Kidney epithelial cell (primary cell): Measurements from ENCODE around the gene SUPT4H1. TPM values are rescaled to one million over a fixed set of nuclear protein-coding genes. Genes with fewer than 3 reads are reported as not detected.

ENCODE experiments used
- DNase-seq: peaks from one replicate; pipeline ENCODE4 v3.0.0-alpha.2; 2010; ENCODE audit warnings: low read depth
- H3K27me3 ChIP-seq: 2 replicates; pipeline ENCODE4 v1.6.0; 2011; ENCODE audit warnings: low read length; ENCODE audit not compliant: control insufficient read depth, insufficient read depth
- H3K36me3 ChIP-seq: 2 replicates; pipeline ENCODE4 v1.5.1; 2011; ENCODE audit warnings: low read length; ENCODE audit not compliant: control insufficient read depth, insufficient read depth
- H3K4me3 ChIP-seq: 2 replicates; pipeline ENCODE4 v1.5.1; 2011; ENCODE audit warnings: low read depth, mild to moderate bottlenecking, control low read depth, low read length
- CTCF ChIP-seq: IDR thresholded peaks from 2 replicates; pipeline ENCODE4 v1.5.1; 2011; ENCODE audit warnings: mild to moderate bottlenecking, moderate library complexity, low read length, control low read depth, inconsistent platforms; ENCODE audit not compliant: insufficient read depth, poor library complexity, severe bottlenecking
- total RNA-seq: library from RNA; depleted of rRNA; stranded (reverse); fragments of >200 nt; gene quantifications from 2 replicates; pipeline ENCODE4 v1.2.3, GENCODE V29; 2015

The SUPT4H1 gene
- total RNA-seq, 1 donor from 2014 or later: 52.0 TPM

DNA sequence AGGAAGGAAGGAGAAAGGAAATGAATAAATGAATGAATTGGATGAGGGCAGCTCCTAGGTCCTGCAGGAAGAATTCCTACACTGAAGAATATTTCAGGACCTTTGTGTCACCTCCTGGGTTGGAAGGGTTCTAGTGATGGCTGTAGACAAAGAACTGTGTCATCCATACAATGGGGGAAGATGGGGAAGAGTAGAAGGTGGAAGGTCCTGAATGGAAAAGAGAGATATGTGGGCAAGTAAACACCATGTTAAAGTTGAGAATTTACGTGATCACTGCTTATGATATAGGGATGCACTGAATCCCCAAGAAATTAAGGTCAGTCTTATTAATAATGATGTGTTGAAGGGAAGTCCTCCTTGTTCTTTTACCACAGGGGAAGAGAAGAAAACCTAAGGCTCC lies 4.2 kb upstream of the SUPT4H1 start:
- no peaks in the 10 kb centered on the region for H3K27me3 ChIP-seq
- DNase-seq: no peak
- no peak overlapping the region for H3K4me3 ChIP-seq
- H3K36me3 ChIP-seq: no peaks in the 10 kb centered on the region
- TF ChIP-seq CTCF: no peak

DNA sequence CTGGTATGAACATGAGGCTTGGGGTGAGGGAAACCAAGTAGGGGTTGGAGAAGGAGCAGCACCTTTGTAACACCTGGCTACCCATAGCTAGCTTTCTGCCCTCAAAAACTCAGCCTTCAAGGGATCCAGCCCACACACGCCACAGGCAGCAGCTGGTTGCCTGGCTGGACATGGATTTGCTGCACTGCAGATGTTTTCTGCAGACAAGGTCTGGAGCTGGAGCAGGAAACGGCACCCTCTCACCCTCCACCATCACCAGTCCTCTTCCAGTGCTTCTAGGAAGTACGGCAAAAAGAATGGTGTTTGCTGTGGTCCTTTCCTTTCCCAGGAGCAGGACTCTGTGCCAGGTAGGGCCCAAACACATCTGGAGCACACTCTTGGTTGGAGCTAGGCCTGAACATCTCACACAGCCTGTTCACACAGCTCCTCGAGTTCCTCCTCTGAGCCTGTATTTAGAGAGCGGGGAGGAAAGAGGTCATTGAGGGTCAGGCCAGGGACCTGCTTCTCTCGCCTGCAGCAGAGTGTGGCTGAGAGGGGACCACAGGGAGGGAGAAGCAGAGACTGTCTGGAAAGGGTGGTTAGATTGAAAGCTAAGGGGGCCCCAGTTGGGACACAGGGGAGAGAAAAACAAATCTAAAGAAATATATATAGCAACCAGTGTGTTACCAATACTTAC lies 2.7 kb upstream of the SUPT4H1 start:
- Histone ChIP-seq H3K27me3 (no peaks in the 10 kb centered on the region), H3K36me3 (peaks cover 1% of the 10 kb centered on the region), H3K4me3 (no peak overlapping the region)
- no peak for TF ChIP-seq CTCF
- DNase-seq: no peak

- no peak for TF ChIP-seq CTCF
- H3K36me3 ChIP-seq: peaks cover 2% of the 10 kb centered on the region
- DNase-seq: no peak
- no peaks in the 10 kb centered on the region for H3K27me3 ChIP-seq
- H3K4me3 ChIP-seq: no peak overlapping the region
Measured at GRCh38 chr17:58353389-58353825, 1.4 kb upstream of the SUPT4H1 start.

GRCh38 chr17:58352596-58353388 lies 791 bp upstream of the SUPT4H1 start:
- TF ChIP-seq CTCF: no peak
- DNase-seq: no peak
- H3K36me3 ChIP-seq: peaks cover 2% of the 10 kb centered on the region
- H3K27me3 ChIP-seq: no peaks in the 10 kb centered on the region
- peak overlapping the region; percentile 93 for H3K4me3 ChIP-seq

- Histone ChIP-seq H3K4me3 (peak overlapping the region; percentile 93), H3K36me3 (peaks cover 2% of the 10 kb centered on the region), H3K27me3 (no peaks in the 10 kb centered on the region)
- no peak for TF ChIP-seq CTCF
- no peak for DNase-seq
Measured at GRCh38 chr17:58351182-58351581, 819 bp downstream of the SUPT4H1 start.

DNA sequence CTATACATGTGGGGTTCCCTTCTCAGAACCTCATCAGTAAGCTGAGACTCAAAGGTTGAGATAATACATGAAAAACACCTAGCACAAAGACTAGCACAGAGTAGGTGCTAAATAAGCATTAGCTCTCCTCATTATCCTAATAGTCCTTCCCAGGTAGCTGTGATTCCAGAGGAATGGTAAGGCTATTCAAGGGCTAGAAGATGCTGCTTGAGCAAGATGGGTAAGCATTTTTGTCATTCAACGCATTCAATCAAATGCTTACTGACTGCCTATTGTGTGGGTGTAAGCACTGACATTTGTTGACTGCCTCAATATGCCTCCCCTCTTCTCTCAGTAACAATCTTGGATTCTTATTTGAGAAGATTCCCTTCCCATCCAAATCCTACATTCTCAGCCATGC lies 4.0 kb downstream of the SUPT4H1 start:
- no peak overlapping the region for H3K4me3 ChIP-seq
- no peak for DNase-seq
- H3K27me3 ChIP-seq: no peaks in the 10 kb centered on the region
- TF ChIP-seq CTCF: no peak
- peaks cover 4% of the 10 kb centered on the region for H3K36me3 ChIP-seq
